BE2C (cell line): ENCODE measurements around the gene MYL10.

Experiments
- DNase-seq: peaks from one replicate; pipeline ENCODE4 v3.0.0-alpha.2; 2020
- H3K27me3 ChIP-seq: fragments of 250-450 bp; sonication (Bioruptor Pico); 2 replicates; pipeline ENCODE4 v1.5.1; 2020; ENCODE audit warnings: mild to moderate bottlenecking
- H3K36me3 ChIP-seq: fragments of 250-450 bp; sonication (Bioruptor Pico); 2 replicates; pipeline ENCODE4 v1.5.1; 2020; ENCODE audit warnings: mild to moderate bottlenecking
- H3K4me1 ChIP-seq: fragments of 250-450 bp; sonication (Bioruptor Pico); 2 replicates; pipeline ENCODE4 v1.5.1; 2020
- H3K4me3 ChIP-seq: 2 replicates; pipeline ENCODE4 v1.5.1; 2011; ENCODE audit warnings: low read depth, low read length
- H3K9me3 ChIP-seq: fragments of 250-450 bp; sonication (Bioruptor Pico); 2 replicates; pipeline ENCODE4 v1.5.1; 2020
- TF ChIP-seq, protein P1 (sequence below): IDR thresholded peaks from 2 replicates; pipeline ENCODE4 v1.5.1; 2012; ENCODE audit warnings: mild to moderate bottlenecking, low read depth, low read length

MYL10 gene

DNA sequence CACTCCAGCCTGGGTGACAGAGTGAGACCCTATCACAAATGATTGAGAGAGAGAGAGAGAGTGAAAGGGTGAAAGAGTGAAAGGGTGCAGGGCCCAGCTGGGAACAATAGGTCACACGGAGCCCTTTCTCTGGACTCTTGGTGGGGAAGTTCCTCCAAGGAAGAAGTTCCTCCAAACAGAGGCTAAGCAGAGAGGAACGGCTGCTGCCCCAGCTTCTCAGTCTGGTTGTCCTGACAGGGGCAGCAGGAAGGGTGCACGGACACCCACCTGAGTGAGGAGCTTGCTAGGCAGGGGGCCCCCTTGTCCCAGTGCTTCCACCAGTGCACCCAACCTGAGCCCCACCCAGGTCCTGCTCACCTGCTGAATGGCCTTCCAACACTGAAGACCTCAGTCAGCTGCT, 38.8 kb upstream of the MYL10 start:
- no peaks in the 10 kb centered on the region for H3K36me3 ChIP-seq

DNA sequence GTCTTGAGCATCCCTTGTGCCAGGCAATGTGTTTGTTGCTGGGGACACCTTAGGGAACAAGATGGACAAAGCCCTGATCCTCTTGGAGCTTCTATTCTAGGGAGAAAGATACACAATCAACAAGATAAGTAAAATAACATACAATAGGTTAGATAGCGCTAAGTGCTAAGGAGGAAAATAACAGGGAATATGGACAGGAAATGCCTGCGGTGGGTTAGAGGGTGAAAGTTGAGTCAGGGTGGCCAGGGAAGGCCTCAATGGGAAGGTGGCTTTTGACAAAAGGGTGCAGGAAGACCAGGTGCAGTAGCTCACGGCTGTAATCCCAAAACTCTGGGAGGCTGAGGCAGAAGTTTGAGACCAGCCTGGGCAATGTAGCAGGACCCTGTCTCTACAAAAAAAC, 38.3 kb upstream of the MYL10 start:
- TF ChIP-seq, protein P1, sequence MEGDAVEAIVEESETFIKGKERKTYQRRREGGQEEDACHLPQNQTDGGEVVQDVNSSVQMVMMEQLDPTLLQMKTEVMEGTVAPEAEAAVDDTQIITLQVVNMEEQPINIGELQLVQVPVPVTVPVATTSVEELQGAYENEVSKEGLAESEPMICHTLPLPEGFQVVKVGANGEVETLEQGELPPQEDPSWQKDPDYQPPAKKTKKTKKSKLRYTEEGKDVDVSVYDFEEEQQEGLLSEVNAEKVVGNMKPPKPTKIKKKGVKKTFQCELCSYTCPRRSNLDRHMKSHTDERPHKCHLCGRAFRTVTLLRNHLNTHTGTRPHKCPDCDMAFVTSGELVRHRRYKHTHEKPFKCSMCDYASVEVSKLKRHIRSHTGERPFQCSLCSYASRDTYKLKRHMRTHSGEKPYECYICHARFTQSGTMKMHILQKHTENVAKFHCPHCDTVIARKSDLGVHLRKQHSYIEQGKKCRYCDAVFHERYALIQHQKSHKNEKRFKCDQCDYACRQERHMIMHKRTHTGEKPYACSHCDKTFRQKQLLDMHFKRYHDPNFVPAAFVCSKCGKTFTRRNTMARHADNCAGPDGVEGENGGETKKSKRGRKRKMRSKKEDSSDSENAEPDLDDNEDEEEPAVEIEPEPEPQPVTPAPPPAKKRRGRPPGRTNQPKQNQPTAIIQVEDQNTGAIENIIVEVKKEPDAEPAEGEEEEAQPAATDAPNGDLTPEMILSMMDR = no peak
- no peaks in the 10 kb centered on the region for H3K27me3 ChIP-seq
- no peak overlapping the region for H3K4me3 ChIP-seq
- no peaks in the 10 kb centered on the region for H3K4me1 ChIP-seq
- H3K9me3 ChIP-seq = no peaks in the 10 kb centered on the region
- no peaks in the 10 kb centered on the region for H3K36me3 ChIP-seq
- DNase-seq = no peak

More for the DNA sequence above, 38.8 kb upstream of the MYL10 start:
- Histone ChIP-seq H3K4me3 (no peak overlapping the region), H3K9me3 (no peaks in the 10 kb centered on the region), H3K27me3 (no peaks in the 10 kb centered on the region), H3K4me1 (no peaks in the 10 kb centered on the region)
- TF ChIP-seq, protein P1 = no peak
- DNase-seq = no peak

DNA sequence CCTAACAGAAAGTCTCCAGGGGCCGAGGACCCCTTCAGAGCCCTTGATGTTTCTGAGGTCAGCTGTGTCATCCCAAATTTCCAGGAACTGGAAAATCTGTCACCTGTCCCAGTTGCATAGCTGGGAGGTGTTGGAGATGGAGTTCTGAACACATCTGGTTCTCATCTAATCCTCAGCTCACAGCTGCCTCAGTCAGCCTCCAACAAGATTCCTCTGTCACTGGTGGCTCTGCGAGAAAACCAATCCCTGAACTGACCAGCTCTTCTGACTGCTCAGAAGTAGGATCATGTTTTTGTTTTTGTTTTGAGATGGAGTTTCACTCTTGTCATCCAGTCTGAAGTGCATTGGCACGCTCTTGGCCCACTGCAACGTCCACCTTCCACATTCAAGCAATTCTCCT, 37.6 kb upstream of the MYL10 start:
- TF ChIP-seq, protein P1 = no peak
- H3K36me3 ChIP-seq = no peaks in the 10 kb centered on the region
- H3K27me3 ChIP-seq = no peaks in the 10 kb centered on the region
- no peak overlapping the region for H3K4me3 ChIP-seq
- H3K9me3 ChIP-seq = no peaks in the 10 kb centered on the region
- no peaks in the 10 kb centered on the region for H3K4me1 ChIP-seq
- no peak for DNase-seq

DNA sequence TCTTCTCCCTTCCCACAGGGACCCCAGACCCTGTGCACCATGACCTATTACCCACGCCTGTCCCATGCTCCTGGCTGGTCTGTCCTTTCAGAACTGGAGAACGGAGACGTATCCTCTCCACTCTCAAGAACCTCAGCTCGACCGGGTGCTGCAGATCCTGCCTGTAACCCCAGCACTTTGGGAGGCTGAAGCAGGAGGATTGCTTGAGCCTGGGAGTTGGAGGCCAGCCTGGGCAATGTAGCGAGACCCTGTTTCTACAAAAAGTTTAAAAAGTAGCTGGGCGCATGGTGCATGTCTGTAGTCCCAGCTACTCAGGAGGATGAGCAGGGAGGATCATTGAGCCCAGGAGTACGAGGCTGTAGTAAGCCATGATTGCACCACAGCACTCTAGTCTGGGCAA, 37.2 kb upstream of the MYL10 start:
- no peak overlapping the region for H3K4me3 ChIP-seq
- H3K27me3 ChIP-seq = no peaks in the 10 kb centered on the region
- DNase-seq = no peak
- no peaks in the 10 kb centered on the region for H3K9me3 ChIP-seq
- H3K4me1 ChIP-seq = no peaks in the 10 kb centered on the region
- TF ChIP-seq, protein P1 = no peak
- H3K36me3 ChIP-seq = no peaks in the 10 kb centered on the region

DNA sequence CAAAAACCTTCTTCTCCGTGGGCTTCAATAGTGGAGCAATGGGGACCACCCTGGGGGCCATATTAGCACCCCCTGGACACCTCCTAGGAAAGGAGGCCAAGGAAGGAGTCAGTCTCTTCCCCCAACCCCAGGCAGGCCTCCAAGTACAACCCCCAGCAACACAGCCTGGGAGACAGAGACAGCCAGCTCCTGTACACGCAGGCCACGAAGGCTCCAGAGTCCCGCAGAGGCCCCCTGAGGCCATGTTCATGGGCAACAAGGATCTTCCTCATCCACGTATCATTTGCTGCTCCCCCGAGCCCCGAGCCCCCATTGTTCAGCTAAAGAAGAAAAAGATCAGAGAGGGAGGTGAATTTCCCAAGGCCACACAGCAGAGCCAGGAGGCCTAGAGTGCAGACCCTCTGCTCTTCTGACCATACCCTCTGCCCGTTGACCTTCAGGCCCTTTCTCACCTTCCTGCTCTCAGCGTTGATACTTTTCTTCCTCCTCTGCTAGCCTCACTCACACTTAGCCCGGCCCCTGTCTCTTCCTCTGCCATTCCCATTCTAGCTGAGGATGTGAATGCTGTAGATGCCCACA, 35.9 kb upstream of the MYL10 start:
- Histone ChIP-seq H3K4me3 (no peak overlapping the region), H3K4me1 (no peaks in the 10 kb centered on the region), H3K36me3 (no peaks in the 10 kb centered on the region), H3K9me3 (no peaks in the 10 kb centered on the region), H3K27me3 (no peaks in the 10 kb centered on the region)
- TF ChIP-seq, protein P1 = no peak
- DNase-seq = no peak

DNA sequence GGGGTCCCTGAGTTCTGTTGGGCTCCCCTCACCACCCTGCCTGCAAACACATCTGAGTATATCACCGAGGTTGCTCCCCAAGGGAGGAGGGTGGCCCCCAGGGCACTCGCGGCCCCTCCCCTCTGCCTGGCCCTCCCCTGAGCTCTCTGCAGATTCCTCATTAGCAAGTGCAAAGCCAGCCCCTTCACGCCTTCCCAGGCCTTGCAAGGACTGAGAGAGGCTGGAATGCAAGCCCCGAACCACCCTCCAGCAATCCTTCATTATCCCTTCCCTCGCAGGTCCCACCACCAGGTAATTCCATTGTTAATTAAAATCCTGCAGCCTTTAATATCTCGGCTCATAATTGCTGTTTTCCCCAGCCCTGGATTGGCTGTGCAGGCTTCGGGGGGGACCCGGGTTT, 35.3 kb upstream of the MYL10 start:
- Histone ChIP-seq H3K4me1 (no peaks in the 10 kb centered on the region), H3K4me3 (no peak overlapping the region), H3K27me3 (no peaks in the 10 kb centered on the region), H3K36me3 (no peaks in the 10 kb centered on the region), H3K9me3 (no peaks in the 10 kb centered on the region)
- DNase-seq = no peak
- TF ChIP-seq, protein P1 = no peak
